PC-3 (cell line): ENCODE data around the gene KCNH1. TPM values are rescaled to one million over a fixed set of nuclear protein-coding genes. Genes with fewer than 3 reads are reported as not detected.
A peak's percentile ranks its signal among the peaks of the same experiment; 100 is the strongest.

Source experiments
- ATAC-seq: fragments of 200-7000 bp; cut with Tn5 transposase; 2 replicates; pipeline ENCODE4 v1.9.1; 2020; ENCODE audit warnings: mild to moderate bottlenecking, moderate library complexity
- BruUV-seq: library from RNA; stranded (reverse); fragments of 400-500 nt; replicated peaks from 2 replicates; lab custom pipeline; 2021; lab: Mats Ljungman, UMichigan
- CTCF ChIA-PET: fragments of 300-600 bp; sonication (Branson Sonifier 250); formaldehyde crosslinking; loops from one replicate; lab custom pipeline; 2022; ENCODE audit warnings: antibody characterized with exemption; lab: Charles Lee
- POLR2A ChIA-PET: fragments of 300-600 bp; sonication (Branson Sonifier 250); formaldehyde crosslinking; loops from one replicate; lab custom pipeline; 2022; ENCODE audit warnings: antibody characterized with exemption; ENCODE audit not compliant: unreplicated experiment; lab: Charles Lee
- DNase-seq: peaks from one replicate; pipeline ENCODE4 v3.0.0-alpha.2; 2015
- H2AFZ ChIP-seq: fragments of 300-600 bp; sonication (generic); 2 replicates; pipeline ENCODE4 v1.6.0; 2016; ENCODE audit warnings: antibody characterized with exemption, low read length
- H3F3A ChIP-seq: fragments of 300-600 bp; sonication (generic); one replicate; pipeline ENCODE4 v1.6.0; 2017; ENCODE audit warnings: antibody characterized with exemption, low read length, control low read depth, mild to moderate bottlenecking; ENCODE audit not compliant: unreplicated experiment
- H3K27ac ChIP-seq: fragments of 300-600 bp; sonication (generic); 2 replicates; pipeline ENCODE4 v1.5.1; 2016; ENCODE audit warnings: mild to moderate bottlenecking, low read length
- H3K27me3 ChIP-seq: fragments of 300-600 bp; sonication (generic); 2 replicates; pipeline ENCODE4 v1.6.1; 2016; ENCODE audit warnings: low read length, mixed read lengths
- H3K36me3 ChIP-seq: fragments of 300-600 bp; sonication (generic); 2 replicates; pipeline ENCODE4 v1.6.1; 2016; ENCODE audit warnings: low read depth, mixed run types, low read length, mixed read lengths
- H3K4me1 ChIP-seq: fragments of 300-600 bp; sonication (generic); 2 replicates; pipeline ENCODE4 v1.5.1; 2016; ENCODE audit warnings: low read length; ENCODE audit not compliant: insufficient read depth
- H3K4me2 ChIP-seq: fragments of 300-600 bp; sonication (generic); 2 replicates; pipeline ENCODE4 v1.6.0; 2016; ENCODE audit warnings: low read length
- H3K4me3 ChIP-seq: fragments of 300-600 bp; sonication (generic); 2 replicates; pipeline ENCODE4 v1.5.1; 2016; ENCODE audit warnings: mild to moderate bottlenecking, low read length, mixed read lengths
- H3K79me2 ChIP-seq: fragments of 300-600 bp; sonication (generic); 2 replicates; pipeline ENCODE4 v1.6.1; 2017; ENCODE audit warnings: low read length, mixed read lengths
- H3K9ac ChIP-seq: fragments of 300-600 bp; sonication (generic); 2 replicates; pipeline ENCODE4 v1.6.0; 2016; ENCODE audit warnings: mild to moderate bottlenecking, low read length
- H3K9me2 ChIP-seq: fragments of 300-600 bp; sonication (generic); replicated peaks from 2 replicates; pipeline ENCODE4 v1.6.1; 2016; ENCODE audit warnings: mixed run types, low read length, mixed read lengths
- H3K9me3 ChIP-seq: fragments of 300-600 bp; sonication (generic); 2 replicates; pipeline ENCODE4 v1.6.1; 2016; ENCODE audit warnings: low read length, mixed read lengths
- H4K20me1 ChIP-seq: fragments of 300-600 bp; sonication (generic); 2 replicates; pipeline ENCODE4 v1.6.1; 2016; ENCODE audit warnings: low read length, mixed read lengths
- CTCF ChIP-seq: fragments of 300-600 bp; sonication (generic); conservative IDR thresholded peaks from 2 replicates; pipeline ENCODE4 v1.5.1; 2017; ENCODE audit warnings: antibody characterized with exemption, low read depth, mild to moderate bottlenecking, low read length
- EZH2 ChIP-seq: fragments of 300-600 bp; sonication (generic); IDR thresholded peaks from one replicate; pipeline ENCODE4 v1.6.1; 2017; ENCODE audit warnings: antibody characterized with exemption, mild to moderate bottlenecking, low read length; ENCODE audit not compliant: unreplicated experiment
- EZH2phosphoT487 ChIP-seq: fragments of 300-600 bp; sonication (generic); IDR thresholded peaks from 2 replicates; pipeline ENCODE4 v1.6.1; 2018; ENCODE audit warnings: mild to moderate bottlenecking, antibody characterized with exemption, low read length, borderline replicate concordance
- intact Hi-C: fragments of 100-400 bp; cut with micrococcal nuclease; formaldehyde crosslinking; loops from 2 replicates; pipeline ENCODE4 v1.9.0; 2023
- total RNA-seq: library from RNA; depleted of rRNA; stranded (reverse); fragments of >200 nt; gene quantifications from 2 replicates; pipeline ENCODE4 v1.2.3, GENCODE V29; 2014

Gene KCNH1
- total RNA-seq, 1 experiment from 2014 or later: not detected

- no peaks in the 10 kb centered on the region for H3K36me3 ChIP-seq
- H3K4me3 ChIP-seq: no peak overlapping the region
- no peaks in the 10 kb centered on the region for H3K4me1 ChIP-seq
- no peaks in the 10 kb centered on the region for H3F3A ChIP-seq
- ChIA-PET POLR2A (no interaction called here), CTCF (no interaction called here)
- H3K9me3 ChIP-seq: no peaks in the 10 kb centered on the region
- H3K27me3 ChIP-seq: peaks cover 32% of the 10 kb centered on the region
- intact Hi-C loops: no loop called here
- TF ChIP-seq EZH2 (no peak), EZH2phosphoT487 (no peak)
- no peaks in the 10 kb centered on the region for H3K79me2 ChIP-seq
- no peaks in the 10 kb centered on the region for H4K20me1 ChIP-seq
- no peak for ATAC-seq
- no TSS peak for BruUV-seq
- H3K9ac ChIP-seq: no peak overlapping the region
- H3K27ac ChIP-seq: no peak overlapping the region
- no peaks in the 10 kb centered on the region for H3K9me2 ChIP-seq
- no peak overlapping the region for H3K4me2 ChIP-seq
- no peak for DNase-seq
- H2AFZ ChIP-seq: no peak overlapping the region
Measured at GRCh38 chr1:211148366-211148765, 14.4 kb upstream of the KCNH1 start.

- H3F3A ChIP-seq: no peaks in the 10 kb centered on the region
- no peaks in the 10 kb centered on the region for H3K79me2 ChIP-seq
- no peak for DNase-seq
- no peaks in the 10 kb centered on the region for H3K4me1 ChIP-seq
- no peaks in the 10 kb centered on the region for H3K36me3 ChIP-seq
- H3K9me2 ChIP-seq: no peaks in the 10 kb centered on the region
- no peak overlapping the region for H3K9ac ChIP-seq
- no peaks in the 10 kb centered on the region for H3K9me3 ChIP-seq
- ChIA-PET CTCF (no interaction called here), POLR2A (no interaction called here)
- H3K4me3 ChIP-seq: no peak overlapping the region
- H2AFZ ChIP-seq: no peak overlapping the region
- peaks cover 44% of the 10 kb centered on the region for H3K27me3 ChIP-seq
- intact Hi-C loops: no loop called here
- BruUV-seq: no TSS peak
- H3K4me2 ChIP-seq: no peak overlapping the region
- no peaks in the 10 kb centered on the region for H4K20me1 ChIP-seq
- no peak for TF ChIP-seq CTCF
- TF ChIP-seq EZH2: no peak
- TF ChIP-seq EZH2phosphoT487: no peak
- H3K27ac ChIP-seq: no peak overlapping the region
- no peak for ATAC-seq
Measured at GRCh38 chr1:211145944-211146343, 12.0 kb upstream of the KCNH1 start.

GRCh38 chr1:211135342-211135950, 1.5 kb upstream of the KCNH1 start:
- peak; percentile 60 for ATAC-seq
- H4K20me1 ChIP-seq: no peaks in the 10 kb centered on the region

More at GRCh38 chr1:211135342-211135950, 1.5 kb upstream of the KCNH1 start:
- Histone ChIP-seq H2AFZ (no peak overlapping the region), H3K27me3 (peaks cover 70% of the 10 kb centered on the region), H3K36me3 (no peaks in the 10 kb centered on the region), H3K79me2 (no peaks in the 10 kb centered on the region), H3K9ac (no peak overlapping the region), H3K4me3 (no peak overlapping the region), H3K27ac (no peak overlapping the region), H3K4me2 (no peak overlapping the region), H3K9me3 (no peaks in the 10 kb centered on the region), H3K9me2 (no peaks in the 10 kb centered on the region), H3F3A (no peaks in the 10 kb centered on the region), H3K4me1 (0 out of 2 replicates have a peak, but pooled peaks cover 4% of the 10 kb centered on the region)
- POLR2A ChIA-PET: no interaction called here
- no peak for TF ChIP-seq EZH2phosphoT487
- no peak for TF ChIP-seq EZH2
- TF ChIP-seq CTCF: peak; percentile 91
- BruUV-seq: no TSS peak
- CTCF ChIA-PET: interaction anchor here (0.6 to 1.1 kb wide), 5 partner anchors 9 to 803 kb away, joined by 3 to 7 read pairs (median 6); no protein-coding TSS in a partner anchor
- DNase-seq: peak; percentile 83
- intact Hi-C loops: loop anchor here (1.0 kb wide), 3 partner anchors 551 to 728 kb away; no protein-coding TSS in a partner anchor
